HUES6 (cell line): Measurements from ENCODE around the gene KIR2DL1.
"Not testable (repeated sequence)": the region's sequence is repeated elsewhere in the genome, so short reads cannot be mapped to it uniquely, and the experiment has no call there.

Source experiments
- H3K27ac ChIP-seq: 2 replicates; pipeline ENCODE4 v1.7.0; 2013; ENCODE audit warnings: low read depth, mild to moderate bottlenecking, low read length, inconsistent platforms
- H3K27me3 ChIP-seq: 2 replicates; pipeline ENCODE4 v1.6.1; 2013; ENCODE audit warnings: low read length; ENCODE audit not compliant: control insufficient read depth, insufficient read depth
- H3K36me3 ChIP-seq: 2 replicates; pipeline ENCODE4 v1.6.1; 2013; ENCODE audit warnings: low read length; ENCODE audit not compliant: control insufficient read depth, insufficient read depth
- H3K4me1 ChIP-seq: 2 replicates; pipeline ENCODE4 v1.6.1; 2013; ENCODE audit warnings: low read length; ENCODE audit not compliant: control insufficient read depth, insufficient read depth
- H3K4me3 ChIP-seq: 2 replicates; pipeline ENCODE4 v1.5.1; 2013; ENCODE audit warnings: low read depth, low read length
- H3K9ac ChIP-seq: one replicate; pipeline ENCODE4 v1.6.1; 2013; ENCODE audit warnings: mild to moderate bottlenecking, low read length
- H3K9me3 ChIP-seq: 2 replicates; pipeline ENCODE4 v1.6.1; 2013; ENCODE audit warnings: low read depth, low read length; ENCODE audit not compliant: control insufficient read depth, insufficient read depth

Gene KIR2DL1

DNA sequence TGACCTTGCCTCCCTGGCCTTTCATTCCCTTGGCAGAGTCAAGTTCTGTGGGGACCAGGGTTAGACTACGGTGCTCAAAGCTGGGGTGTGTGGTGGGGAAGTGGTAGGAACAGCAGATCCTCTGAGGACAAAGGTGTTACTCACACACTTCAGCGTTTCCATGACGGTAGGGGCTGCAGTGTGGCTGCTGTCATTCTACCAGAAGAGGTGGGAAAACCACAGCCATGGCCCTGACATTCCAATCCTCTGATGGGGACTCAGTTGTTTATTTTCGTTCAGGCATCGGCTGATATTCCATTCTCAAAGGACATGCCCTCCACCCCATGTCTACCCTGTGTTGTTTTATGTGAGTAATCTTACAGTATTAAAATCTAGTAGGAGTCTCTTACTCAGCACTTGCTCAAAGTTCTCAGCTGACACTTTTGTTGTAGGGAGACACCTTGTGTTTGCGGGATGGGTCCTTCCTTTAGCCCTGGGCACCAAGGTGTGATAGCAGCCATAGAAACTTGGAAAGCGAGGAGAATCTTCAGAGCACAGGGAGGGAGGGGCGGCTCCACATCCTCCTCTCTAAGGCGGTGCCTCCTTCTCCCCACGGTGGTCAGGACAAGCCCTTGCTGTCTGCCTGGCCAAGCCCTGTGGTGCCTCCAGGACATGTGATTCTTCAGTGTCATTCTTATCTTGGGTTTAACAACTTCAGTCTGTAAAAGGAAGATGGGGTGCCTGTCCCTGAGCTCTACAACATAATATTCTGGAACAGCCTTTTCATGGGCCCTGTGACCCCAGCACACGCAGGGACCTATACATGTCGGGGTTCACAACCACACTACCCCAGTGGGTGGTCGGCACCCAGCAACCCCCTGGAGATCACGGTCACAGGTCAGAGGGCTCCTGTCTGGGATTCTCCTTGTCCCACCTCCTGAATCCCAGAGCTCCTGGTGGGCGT is 1.7 kb downstream of the KIR2DL1 start:
- H3K4me3 ChIP-seq, H3K4me1 ChIP-seq, H3K36me3 ChIP-seq, H3K27ac ChIP-seq, H3K9ac ChIP-seq, H3K27me3 ChIP-seq: not testable (repeated sequence)
- H3K9me3 ChIP-seq: peaks cover 57% of the 10 kb centered on the region; the same call in 1 of the 2 replicates

DNA sequence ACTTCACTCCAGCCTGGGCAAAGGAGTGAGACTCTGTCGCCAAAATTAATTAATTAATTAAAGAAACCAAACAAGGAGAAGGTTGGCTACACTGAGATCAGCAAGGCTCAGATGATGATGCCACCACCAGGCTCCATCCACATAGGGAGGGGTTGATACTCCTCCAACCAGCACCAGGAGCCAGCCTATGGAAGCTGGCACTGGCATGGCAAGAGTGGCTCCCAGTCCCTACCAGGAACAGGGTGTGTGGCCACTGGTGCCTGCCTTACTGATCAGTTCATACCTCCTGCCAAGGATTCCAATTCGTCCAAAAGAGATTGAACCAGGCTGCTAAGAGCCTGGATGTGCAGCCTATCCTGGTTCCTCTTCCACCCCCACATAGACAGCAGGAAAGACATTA is 3.1 kb downstream of the KIR2DL1 start:
- not testable (repeated sequence) for H3K36me3 ChIP-seq, H3K27ac ChIP-seq, H3K9ac ChIP-seq, H3K4me3 ChIP-seq, H3K4me1 ChIP-seq, H3K27me3 ChIP-seq
- peaks cover 57% of the 10 kb centered on the region; the same call in 1 of the 2 replicates for H3K9me3 ChIP-seq

- Histone ChIP-seq H3K27me3 (peaks cover 10% of the 10 kb centered on the region; the same call in 1 of the 2 replicates), H3K9me3 (peaks cover 53% of the 10 kb centered on the region; the same call in 1 of the 2 replicates)
- not testable (repeated sequence) for H3K27ac ChIP-seq, H3K9ac ChIP-seq, H3K36me3 ChIP-seq, H3K4me3 ChIP-seq, H3K4me1 ChIP-seq
These were observed 5.7 kb downstream of the KIR2DL1 start for GRCh38 chr19:54775095-54775815.

DNA sequence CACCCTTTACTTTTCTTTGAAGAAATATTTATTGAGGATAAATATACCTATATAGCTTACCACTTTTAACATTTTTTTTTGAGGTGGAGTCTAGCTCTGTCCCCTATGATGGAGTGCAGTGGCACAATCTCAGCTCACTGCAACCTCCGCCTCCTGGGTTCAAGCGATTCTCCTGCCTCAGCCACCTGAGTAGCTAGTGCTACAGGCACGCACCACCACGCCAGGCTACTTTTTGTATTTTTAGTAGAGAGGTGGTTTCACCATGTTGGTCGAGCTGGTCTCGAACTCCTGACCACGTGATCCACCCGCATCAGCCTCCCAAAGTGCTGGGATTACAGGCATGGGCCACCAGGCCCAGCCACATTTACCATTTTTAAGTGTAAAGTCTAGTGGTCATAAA is 6.2 kb downstream of the KIR2DL1 start:
- not testable (repeated sequence) for H3K4me1 ChIP-seq, H3K4me3 ChIP-seq, H3K9ac ChIP-seq, H3K36me3 ChIP-seq, H3K27ac ChIP-seq
- Histone ChIP-seq H3K27me3 (peaks cover 10% of the 10 kb centered on the region; the same call in 1 of the 2 replicates), H3K9me3 (peaks cover 47% of the 10 kb centered on the region; the same call in 1 of the 2 replicates)

GRCh38 chr19:54777851-54778250 is 8.3 kb downstream of the KIR2DL1 start:
- H3K4me3 ChIP-seq, H3K4me1 ChIP-seq, H3K36me3 ChIP-seq, H3K27ac ChIP-seq, H3K9ac ChIP-seq: not testable (repeated sequence)
- H3K9me3 ChIP-seq: peaks cover 37% of the 10 kb centered on the region; the same call in 1 of the 2 replicates
- H3K27me3 ChIP-seq: peaks cover 10% of the 10 kb centered on the region; the same call in 1 of the 2 replicates

DNA sequence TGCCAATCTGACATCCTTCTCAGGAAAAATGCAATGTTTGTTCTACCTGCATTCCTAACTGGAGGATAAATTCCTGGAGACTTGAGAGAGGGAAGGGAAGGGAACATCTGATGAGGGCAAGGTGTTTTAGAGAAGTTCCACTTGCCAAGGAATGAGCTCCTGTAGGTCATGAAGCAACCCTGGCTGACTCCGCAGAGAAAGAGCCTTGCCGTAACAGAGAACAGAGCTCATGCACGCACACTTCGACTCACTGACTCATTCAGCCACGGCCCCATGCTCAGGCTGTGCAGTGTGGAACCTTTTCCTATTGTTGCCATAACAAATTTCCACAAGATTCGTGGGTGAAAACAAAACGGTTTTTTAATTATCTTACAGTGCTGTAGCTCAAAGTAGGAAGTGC is 9.3 kb downstream of the KIR2DL1 start:
- not testable (repeated sequence) for H3K4me3 ChIP-seq, H3K4me1 ChIP-seq, H3K36me3 ChIP-seq, H3K27ac ChIP-seq, H3K9ac ChIP-seq
- Histone ChIP-seq H3K9me3 (peaks cover 33% of the 10 kb centered on the region; the same call in 1 of the 2 replicates), H3K27me3 (peaks cover 10% of the 10 kb centered on the region; the same call in 1 of the 2 replicates)

DNA sequence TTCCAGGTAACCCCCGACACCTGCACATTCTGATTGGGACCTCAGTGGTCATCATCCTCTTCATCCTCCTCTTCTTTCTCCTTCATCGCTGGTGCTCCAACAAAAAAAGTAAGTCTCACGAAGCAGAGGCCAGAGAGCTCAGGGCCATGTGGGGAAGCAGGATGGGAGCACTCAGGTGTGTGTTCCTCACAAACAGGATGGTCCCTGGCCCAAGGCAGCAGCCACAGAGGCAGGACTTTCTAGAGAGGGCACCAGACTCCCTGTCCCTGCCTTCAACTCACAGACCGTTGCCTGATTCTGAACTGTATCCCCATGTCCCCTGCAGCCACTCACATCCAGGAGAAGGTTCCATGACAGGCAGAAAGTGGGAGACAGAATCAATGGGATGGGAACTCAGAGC is 13.3 kb downstream of the KIR2DL1 start:
- peaks cover 41% of the 10 kb centered on the region; the same call in 1 of the 2 replicates for H3K9me3 ChIP-seq
- not testable (repeated sequence) for H3K27me3 ChIP-seq

GRCh38 chr19:54786091-54786723 is 16.6 kb downstream of the KIR2DL1 start:
- Histone ChIP-seq H3K27me3 (peaks cover 16% of the 10 kb centered on the region; the same call in 1 of the 2 replicates), H3K9me3 (peaks cover 61% of the 10 kb centered on the region; the same call in 1 of the 2 replicates)
- H3K9ac ChIP-seq, H3K36me3 ChIP-seq, H3K4me1 ChIP-seq, H3K27ac ChIP-seq, H3K4me3 ChIP-seq: not testable (repeated sequence)

More for the DNA sequence above, 13.3 kb downstream of the KIR2DL1 start:
- not testable (repeated sequence) for H3K4me3 ChIP-seq, H3K4me1 ChIP-seq, H3K27ac ChIP-seq, H3K9ac ChIP-seq, H3K36me3 ChIP-seq

- Histone ChIP-seq H3K27me3 (peaks cover 33% of the 10 kb centered on the region; the same call in 1 of the 2 replicates), H3K9me3 (peaks cover 61% of the 10 kb centered on the region; the same call in 1 of the 2 replicates)
- not testable (repeated sequence) for H3K9ac ChIP-seq, H3K36me3 ChIP-seq, H3K27ac ChIP-seq, H3K4me1 ChIP-seq, H3K4me3 ChIP-seq
These were observed 18.6 kb downstream of the KIR2DL1 start for GRCh38 chr19:54788154-54788553.

GRCh38 chr19:54790711-54791110 is 21.1 kb downstream of the KIR2DL1 start:
- Histone ChIP-seq H3K27me3 (peaks cover 39% of the 10 kb centered on the region; the same call in 1 of the 2 replicates), H3K4me1 (no peaks in the 10 kb centered on the region), H3K27ac (no peak overlapping the region), H3K9me3 (peaks cover 62% of the 10 kb centered on the region; the same call in 1 of the 2 replicates), H3K36me3 (no peaks in the 10 kb centered on the region), H3K4me3 (no peak overlapping the region), H3K9ac (no peak overlapping the region)
